HS-5 (cell line): ENCODE results near the gene PIP4K2C.
"Not testable (repeated sequence)": the region's sequence is repeated elsewhere in the genome, so short reads cannot be mapped to it uniquely, and the experiment has no call there.

Source experiments
- DNase-seq: peaks from one replicate; pipeline ENCODE4 v3.0.0-alpha.2; 2012; ENCODE audit warnings: low read depth

The PIP4K2C gene

DNA sequence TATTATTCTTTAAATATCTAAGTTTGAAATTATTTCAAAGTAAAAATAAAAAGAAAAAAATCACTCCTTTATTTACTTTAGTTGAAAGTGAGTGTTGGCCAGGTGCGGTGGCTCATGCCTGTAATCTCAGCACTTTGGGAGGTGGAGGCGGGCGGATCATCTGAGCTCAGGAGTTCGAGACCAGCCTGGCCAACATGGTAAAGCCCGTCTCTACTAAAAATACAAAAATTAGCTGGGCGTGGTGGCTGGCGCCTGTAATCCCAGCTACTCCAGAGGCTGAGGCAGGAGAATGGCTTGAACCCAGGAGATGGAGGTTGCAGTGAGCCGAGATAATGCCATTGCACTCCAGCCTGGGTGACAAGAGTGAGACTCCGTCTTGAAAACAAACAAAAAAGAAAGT is 45.7 kb downstream of the PIP4K2C start:
- DNase-seq, result not testable (repeated sequence)

DNA sequence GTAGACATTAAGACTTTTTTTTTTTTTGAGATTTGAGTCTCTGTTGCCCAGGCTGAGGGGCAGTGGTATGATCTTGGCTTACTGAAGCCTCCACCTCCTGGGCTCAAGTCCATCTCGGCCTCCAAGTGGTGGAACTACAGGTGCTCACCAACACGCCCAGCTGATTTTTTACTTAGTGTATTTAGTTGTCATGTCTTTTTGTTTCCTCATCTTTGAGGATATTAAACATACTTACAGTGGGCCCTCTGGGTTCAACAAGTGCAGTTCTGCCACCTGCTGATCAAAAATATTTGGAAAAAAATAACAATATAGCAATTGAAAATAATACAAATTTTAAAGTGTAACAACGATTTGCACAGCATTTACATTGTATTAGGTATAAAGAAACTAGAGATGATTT is 46.4 kb downstream of the PIP4K2C start:
- no peak for DNase-seq

DNA sequence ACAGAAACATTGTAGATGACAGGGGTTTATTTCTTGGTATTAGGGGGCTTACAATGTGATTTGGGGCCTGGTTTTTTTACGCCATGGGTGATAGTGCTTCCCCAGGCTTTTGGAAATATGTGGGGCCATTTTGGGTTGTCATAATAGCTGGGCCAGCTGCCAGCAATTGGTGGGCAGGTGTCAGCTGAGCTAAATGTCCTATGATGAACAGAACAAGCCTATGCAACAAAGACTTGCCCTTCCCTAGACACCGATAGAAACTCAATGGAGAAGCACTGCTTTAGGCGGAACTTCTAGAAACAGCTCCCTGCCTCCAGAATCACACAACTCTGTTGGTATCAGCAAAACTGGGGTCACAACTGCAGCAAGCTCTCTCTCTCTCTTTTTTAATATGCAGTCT is 47.1 kb downstream of the PIP4K2C start:
- no peak for DNase-seq

DNA sequence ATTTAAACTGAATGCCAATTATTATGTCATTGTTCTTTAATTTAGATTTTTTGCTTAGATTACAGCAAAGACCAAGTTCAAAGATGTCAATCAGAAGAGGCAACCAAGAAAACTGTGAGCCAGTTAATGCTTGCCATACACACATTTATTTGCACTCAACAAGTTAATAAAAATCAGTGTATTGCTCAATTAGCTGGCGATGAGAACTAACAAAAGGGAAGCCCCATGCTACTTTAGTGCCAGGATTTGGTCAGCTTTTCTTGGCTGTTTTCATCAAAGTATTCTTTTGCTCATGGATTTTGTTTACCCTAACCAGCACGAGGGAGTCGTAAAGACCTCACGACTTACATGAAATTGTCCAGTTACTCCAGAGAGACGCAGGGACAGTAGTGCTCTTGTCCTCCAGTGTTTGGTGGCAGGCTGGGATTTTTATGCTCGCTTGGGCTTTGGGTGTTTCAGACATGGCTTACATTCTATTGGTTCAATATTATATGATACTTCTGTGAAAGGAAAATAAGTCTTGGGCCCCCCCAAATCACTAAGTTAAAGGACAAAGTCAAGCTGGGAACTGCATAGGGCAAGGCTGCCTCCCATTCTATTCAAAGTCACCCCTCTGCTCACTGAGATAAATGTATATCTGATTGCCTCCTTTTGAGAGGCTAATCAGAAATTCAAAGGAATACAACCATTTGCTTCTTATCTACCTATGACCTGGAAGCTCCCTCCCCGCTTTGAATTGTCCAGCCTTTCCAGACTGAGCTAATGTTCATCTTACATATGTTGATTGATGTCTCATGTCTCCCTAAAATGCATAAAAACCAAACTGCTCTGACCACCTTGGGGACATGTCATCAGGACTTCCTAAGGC is 49.4 kb downstream of the PIP4K2C start:
- DNase-seq, result no peak

DNA sequence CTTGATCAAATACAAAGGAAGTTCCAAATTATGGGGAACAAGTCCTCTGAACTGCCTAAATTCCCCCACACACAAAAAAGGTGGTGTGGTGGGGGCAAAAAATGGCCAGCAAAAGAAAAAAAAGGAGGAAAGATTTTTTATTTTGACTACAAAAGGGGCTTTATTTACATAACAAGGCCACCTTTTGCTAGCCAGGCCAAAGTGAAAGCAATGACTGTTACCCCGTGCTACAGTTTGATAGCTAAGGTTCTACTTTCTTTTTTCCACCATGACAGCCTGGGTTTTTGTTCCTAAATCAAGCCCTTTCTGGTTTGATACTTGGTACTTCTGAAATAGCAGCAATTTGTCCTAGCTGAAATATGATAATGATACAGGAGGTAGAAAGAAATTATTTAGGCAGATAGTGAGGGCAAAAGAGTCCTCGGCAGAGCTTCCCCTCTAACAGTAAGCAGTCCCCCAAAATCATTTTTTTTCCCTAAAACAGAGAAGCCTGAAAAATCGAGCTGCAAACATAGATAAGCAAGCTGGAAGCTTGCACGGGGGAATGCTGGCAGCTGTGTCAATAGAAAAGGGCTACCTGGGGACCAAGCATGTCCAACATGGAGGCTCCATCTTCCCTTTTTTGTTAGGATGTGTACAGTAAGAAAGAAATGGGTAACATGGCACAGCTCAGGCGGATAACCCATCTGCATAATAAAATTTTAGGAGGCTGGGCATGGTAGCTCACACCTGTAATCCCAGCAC is 50.9 kb downstream of the PIP4K2C start:
- DNase-seq, result no peak

DNA sequence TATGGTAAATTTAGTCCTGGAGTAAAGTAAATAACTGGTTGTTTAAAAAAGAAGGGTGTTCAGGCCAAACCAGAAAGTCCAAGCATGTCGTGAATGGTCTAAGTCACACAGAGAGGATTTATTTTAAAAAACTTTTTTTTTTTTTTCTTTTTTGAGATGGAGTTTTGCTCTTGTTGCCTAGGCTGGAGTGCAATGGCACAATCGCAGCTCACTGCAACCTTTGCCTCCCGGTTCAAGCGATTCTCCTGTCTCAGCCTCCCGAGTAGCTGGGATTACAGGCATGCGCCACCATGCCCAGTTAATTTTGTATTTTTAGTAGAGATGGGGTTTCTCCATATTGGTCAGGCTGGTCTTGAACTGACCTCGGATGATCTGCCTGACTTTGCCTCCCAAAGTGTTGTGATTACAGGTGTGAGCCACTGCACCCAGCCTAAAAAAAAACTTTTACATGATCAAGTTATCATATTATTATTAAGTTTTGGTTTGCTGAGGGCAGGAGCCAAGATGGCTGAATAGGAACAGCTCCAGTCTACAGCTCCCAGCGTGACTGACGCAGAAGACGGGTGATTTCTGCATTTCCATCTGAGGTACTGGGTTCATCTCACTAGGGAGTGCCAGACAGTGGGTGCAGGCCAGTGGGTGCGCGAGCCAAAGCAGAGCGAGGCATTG is 55.1 kb downstream of the PIP4K2C start:
- not testable (repeated sequence) for DNase-seq

DNA sequence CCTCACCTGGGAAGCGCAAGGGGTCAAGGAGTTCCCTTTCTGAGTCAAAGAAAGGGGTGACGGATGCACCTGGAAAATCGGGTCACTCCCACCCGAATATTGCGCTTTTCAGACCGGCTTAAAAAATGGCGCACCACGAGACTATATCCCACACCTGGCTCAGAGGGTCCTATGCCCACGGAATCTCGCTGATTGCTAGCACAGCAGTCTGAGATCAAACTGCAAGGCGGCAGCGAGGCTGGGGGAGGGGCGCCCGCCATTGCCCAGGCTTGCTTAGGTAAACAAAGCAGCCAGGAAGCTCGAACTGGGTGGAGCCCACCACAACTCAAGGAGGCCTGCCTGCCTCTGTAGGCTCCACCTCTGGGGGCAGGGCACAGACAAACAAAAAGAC is 55.7 kb downstream of the PIP4K2C start:
- not testable (repeated sequence) for DNase-seq
